ELF-1 (cell line): Measurements from ENCODE around the gene CENPV.
A peak's percentile ranks its signal among the peaks of the same experiment; 100 is the strongest.
"Not testable (repeated sequence)": the region's sequence is repeated elsewhere in the genome, so short reads cannot be mapped to it uniquely, and the experiment has no call there.

Experiments
- DNase-seq: peaks from one replicate; pipeline ENCODE4 v3.0.0-alpha.2; 2016; ENCODE audit warnings: low read depth, low spot score

Gene CENPV

GRCh38 chr17:16353317-16354174 is at the start of gene CENPV:
CENPV (minus strand) TSS chr17:16353469; CDS start chr17:16353436, 33 bp downstream.
- peak; percentile 78 for DNase-seq

DNA sequence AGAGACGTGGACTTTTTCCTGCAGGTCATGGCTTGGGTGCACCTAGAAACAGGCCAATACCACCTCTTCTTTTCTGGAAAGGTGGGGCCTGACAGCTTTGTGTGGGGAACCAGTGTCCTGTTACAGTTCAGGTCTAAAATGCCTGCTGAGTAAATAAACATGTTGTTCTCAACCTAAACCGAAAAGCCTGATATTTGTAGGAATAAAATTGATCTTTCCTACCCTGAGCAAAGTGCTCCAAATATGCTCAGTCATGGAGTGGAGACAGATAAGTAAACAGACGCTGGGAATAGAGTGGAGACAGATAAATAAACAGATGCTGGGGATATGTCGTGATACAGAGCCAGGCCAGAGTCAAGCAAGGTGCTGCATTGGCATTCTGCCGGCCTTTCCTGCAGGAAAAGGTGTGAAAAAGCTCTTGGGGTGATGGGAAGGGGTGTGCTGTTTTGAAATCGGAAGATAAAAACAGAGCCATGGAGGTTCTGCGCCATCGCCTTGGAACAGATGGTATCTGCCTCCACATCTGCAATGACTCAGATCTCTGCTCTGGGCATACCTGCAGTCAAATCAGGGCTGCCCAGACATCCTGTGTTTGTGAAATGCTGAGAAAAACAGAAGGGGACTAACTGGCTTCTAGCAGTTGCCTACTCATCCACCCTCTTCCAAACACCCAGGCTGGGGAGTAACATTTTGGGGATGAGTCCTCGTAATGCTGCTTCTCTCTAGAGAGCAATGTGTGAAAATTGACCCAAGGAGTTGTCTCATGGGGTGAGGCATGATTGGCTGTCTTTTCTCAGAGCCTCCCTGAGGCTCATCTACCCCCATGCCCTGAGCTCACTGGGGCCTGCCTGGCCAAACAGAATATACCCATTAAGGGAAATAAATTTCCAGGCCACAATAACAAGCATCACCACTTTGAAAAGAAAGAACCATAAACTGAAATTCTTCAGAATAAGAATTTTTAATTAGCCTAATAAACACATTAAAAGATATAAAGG is 45.3 kb upstream of the CENPV start:
- DNase-seq: peak; percentile 76

- DNase-seq: not testable (repeated sequence)
Measured at GRCh38 chr17:16396693-16397092, 43.4 kb upstream of the CENPV start.

GRCh38 chr17:16395887-16396286 is 42.6 kb upstream of the CENPV start:
- not testable (repeated sequence) for DNase-seq

DNA sequence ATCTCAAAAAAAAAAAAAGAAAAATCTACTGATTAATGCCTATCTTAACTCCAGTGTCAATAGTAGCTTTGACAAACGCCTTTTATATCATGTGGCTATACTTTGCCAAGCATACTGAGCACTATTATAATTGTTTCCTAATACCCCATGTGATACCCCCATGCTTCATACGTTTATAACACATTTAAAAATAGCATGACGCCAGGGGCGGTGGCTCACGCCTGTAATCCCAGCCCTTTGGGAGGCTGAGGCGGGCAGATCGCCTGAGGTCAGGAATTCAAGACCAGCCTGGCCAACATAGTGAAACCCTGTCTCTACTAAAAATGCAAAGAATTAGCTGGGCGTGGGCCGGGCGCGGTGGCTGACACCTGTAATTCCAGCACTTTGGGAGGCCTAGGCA is 39.2 kb upstream of the CENPV start:
- DNase-seq: not testable (repeated sequence)

- DNase-seq: no peak
Measured at GRCh38 chr17:16391451-16391850, 38.2 kb upstream of the CENPV start.

- DNase-seq: not testable (repeated sequence)
Measured at GRCh38 chr17:16386126-16386507, 32.8 kb upstream of the CENPV start.

DNA sequence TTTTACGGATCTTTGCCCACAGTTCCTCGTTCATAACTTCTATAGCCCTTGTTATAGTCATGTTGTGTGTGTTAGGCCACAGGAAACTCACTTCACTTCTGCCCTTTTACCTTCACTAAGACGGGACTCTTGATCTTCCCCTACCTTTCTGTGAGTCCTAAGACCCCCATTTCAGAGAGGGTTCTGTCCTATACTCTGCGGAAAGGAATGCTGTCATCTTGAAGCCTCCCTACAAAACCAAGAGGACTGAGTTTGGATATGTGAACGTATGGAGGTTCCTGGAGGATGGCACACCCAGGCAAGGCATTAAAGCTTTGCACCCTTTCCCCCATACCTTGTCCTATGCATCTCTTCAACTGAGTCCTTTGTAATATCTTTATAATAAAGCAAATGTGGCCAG is 31.3 kb upstream of the CENPV start:
- no peak for DNase-seq

GRCh38 chr17:16383772-16384287 is 30.6 kb upstream of the CENPV start:
- DNase-seq: no peak

GRCh38 chr17:16383216-16383615 is 29.9 kb upstream of the CENPV start:
- no peak for DNase-seq

- no peak for DNase-seq
Measured at GRCh38 chr17:16381496-16381820, 28.2 kb upstream of the CENPV start.

DNA sequence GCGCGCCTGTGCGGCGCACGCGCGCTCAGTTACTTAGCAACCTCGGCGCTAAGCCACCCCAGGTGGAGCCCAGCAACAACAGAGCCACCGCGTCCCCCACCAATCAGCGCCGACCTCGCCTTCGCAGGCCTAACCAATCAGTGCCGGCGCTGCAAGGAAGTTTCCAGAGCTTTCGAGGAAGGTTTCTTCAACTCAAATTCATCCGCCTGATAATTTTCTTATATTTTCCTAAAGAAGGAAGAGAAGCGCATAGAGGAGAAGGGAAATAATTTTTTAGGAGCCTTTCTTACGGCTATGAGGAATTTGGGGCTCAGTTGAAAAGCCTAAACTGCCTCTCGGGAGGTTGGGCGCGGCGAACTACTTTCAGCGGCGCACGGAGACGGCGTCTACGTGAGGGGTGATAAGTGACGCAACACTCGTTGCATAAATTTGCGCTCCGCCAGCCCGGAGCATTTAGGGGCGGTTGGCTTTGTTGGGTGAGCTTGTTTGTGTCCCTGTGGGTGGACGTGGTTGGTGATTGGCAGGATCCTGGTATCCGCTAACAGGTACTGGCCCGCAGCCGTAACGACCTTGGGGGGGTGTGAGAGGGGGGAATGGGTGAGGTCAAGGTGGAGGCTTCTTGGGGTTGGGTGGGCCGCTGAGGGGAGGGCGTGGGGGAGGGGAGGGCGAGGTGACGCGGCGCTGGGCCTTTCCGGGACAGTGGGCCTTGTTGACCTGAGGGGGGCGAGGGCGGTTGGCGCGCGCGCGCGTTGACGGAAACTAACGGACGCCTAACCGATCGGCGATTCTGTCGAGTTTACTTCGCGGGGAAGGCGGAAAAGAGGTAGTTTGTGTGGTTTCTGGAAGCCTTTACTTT is 27.6 kb upstream of the CENPV start, which contains the start of gene UBB:
Gene UBB, plus strand, starts transcription at position 452 of the 856 bp plus-strand sequence. CDS start 817 bp downstream, outside the sequence.
- peak; percentile 99 for DNase-seq

GRCh38 chr17:16379654-16380053 is 26.4 kb upstream of the CENPV start:
- DNase-seq: peak; percentile 50

GRCh38 chr17:16378636-16379282 is 25.5 kb upstream of the CENPV start:
- DNase-seq: peak; percentile 59

- DNase-seq: no peak
Measured at GRCh38 chr17:16377941-16378341, 24.7 kb upstream of the CENPV start.

GRCh38 chr17:16374146-16374938 is 21.1 kb upstream of the CENPV start:
- DNase-seq: no peak

DNA sequence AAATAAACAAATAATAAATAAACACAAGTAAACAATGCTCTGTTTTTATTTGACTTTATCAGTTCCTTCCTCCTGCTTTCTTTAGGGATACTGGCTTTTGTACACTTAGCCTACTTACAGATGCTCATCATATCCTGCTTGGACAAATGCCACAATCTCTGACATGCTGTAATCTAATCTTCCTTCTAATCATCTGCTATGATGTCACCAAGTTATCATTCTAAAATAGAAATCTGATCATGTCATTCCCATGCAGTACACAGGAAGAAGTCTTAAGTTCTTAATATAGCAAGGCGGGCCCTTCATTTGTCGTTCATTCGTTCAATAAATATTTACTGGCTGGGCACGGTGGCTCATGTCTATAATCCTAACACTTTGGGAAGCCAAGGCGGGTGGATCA is 18.5 kb upstream of the CENPV start:
- DNase-seq: no peak

DNA sequence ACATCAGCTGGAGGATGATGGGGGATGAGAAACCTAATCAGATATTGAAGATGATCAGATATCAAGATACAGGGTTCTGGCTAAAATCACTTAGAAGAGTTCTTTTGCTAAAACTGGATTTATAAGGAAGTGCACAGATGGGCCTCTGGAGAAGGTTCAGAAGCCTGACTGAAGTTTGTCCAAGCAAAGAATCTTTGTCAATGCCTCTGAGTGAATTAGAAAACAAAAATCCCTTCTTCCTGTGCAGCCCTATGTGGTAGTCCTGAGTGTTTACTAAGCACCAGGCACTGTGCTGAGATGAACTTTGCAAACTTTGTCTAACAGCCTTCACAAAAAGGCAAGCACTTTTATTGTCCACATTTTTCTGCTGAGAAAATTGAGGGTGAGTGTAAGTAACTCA is 11.4 kb upstream of the CENPV start:
- no peak for DNase-seq

- DNase-seq: peak; percentile 89
Measured at GRCh38 chr17:16363749-16364536, 10.7 kb upstream of the CENPV start.
